Cerebellar nuclear complex (tissue), 1 donor: ENCODE data around the gene PTPRC.

Source experiments
- DNase-seq, 2 experiments: peaks; one replicate each; lab custom pipeline; 2025; lab: John Stamatoyannopoulos, UW

Gene PTPRC

GRCh38 chr1:198761859-198762616 is 123.2 kb downstream of the PTPRC start:
- no peak for DNase-seq

DNA sequence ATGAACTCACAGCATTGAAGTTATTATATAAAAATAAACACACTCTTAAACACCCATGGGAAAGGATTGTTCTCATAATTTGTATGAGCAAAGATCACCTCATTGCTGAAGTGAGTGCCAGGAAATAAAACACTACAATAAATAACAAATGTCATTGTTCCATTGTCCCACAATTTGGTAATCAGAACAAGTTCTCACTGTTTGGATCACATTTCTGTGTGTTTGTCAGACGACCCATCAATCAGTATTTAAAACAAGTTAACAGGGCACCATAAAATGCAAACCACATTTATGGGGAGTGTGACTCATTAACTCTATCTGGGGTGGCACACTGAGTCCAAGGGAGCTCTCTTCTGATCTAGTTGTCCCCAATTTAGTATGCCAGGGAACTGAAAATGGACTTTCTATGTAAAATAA is 124.5 kb downstream of the PTPRC start:
- no peak for DNase-seq

DNA sequence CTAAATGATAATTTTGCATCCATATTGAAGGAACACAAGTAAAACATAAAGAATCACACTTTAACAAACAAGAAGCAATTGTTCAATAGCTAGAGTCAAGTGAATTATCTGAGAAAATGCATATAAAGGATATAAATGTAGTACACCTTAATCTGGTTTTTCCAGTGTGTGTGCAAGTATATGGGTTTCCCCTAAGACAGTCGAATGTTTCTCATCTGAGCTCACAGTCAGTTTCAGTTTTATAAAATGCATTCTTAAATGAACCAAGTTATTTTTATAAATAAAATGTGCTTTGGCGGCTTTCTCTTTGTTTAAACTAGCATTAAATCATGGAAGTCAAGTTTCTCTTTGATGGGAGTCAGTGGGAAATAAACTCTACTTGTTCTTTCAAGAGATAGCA is 125.9 kb downstream of the PTPRC start:
- no peak for DNase-seq

- DNase-seq, result no peak
Observed at GRCh38 chr1:198765416-198765815, 126.6 kb downstream of the PTPRC start.

DNA sequence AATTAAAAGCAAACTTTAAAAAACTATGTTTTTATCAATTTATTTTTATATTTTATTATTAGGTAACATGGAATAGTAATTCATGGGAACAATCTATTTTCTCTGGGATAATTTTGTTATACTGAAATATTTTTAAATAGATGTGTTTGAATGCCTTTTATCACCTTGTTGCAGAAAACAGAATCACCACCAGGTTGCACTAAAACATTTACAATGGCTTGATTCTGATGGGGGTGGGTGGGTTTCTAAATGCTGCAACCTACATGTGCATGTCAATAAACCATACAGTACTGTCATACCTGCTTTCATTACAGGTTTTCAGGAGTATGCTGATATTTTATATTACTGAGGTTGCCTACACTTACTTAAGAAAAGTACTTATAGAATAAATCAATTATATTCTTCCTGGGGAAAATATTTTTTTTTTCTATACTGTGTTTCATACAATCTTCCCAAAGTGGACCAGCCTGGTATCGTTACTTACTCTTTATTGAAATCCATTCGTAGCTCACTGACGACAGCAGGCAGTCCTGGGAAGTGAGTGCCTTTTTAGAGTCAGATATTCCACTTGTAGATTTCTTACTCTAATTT is 132.8 kb downstream of the PTPRC start:
- no peak for DNase-seq

DNA sequence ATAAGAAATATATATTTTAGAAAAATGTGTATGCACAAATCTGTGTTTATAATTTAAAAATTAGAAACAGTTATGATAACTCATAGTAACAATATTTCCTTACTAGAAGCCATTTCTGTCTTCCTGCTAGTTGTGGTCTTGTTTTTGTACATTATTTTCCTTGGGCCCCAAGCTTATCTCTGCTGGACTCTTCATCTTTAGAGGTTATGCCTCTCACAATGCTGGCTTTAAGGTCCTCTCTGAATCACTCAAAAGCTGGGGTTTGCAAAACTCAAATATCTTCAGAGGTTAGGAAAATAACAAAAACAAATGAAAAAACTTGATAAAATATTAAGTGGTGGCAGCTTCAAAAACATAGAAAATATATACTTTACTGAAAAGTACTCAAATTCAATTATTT is 133.8 kb downstream of the PTPRC start:
- DNase-seq, result no peak

GRCh38 chr1:198773030-198773429 is 134.2 kb downstream of the PTPRC start:
- DNase-seq, result no peak

DNA sequence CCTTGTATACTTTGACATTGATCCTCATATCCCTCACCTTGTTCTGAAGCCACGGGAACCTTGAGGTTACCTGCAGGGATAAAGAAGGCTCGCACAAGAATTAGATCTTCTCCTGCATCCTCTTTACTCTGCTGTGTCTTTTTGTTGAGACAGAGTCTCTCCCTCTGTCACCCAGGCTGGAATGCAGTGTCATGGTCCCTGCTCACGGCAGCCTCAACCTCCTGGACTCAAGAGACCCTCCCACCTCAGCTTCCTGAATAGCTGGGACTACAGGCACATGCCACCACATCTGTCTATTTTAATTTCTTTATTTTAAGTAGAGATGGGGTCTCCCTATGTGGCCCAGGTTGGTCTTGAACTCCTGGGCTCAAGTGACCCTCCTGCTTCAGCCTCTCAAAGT is 134.7 kb downstream of the PTPRC start:
- DNase-seq, result no peak

DNA sequence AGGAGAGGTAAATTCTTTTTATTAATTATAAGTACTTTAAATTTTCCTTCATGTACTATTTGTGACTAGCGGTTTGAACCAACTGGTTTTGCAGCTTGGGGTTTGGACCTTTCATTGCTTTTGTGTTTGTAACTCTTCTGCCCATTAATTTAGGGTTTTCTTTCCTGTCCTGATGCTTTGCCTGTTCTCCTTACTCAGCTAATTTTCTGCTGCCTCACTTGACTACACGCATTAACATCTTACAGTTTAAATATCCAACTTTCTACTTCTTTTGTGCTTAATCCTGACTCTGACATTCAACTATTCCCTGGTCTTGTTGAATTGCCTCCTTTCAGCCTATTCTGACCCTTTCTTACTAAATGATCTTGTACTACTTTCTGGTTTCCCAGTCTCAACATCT is 135.6 kb downstream of the PTPRC start:
- DNase-seq, result no peak

- no peak for DNase-seq
Observed at GRCh38 chr1:198775606-198776005, 136.8 kb downstream of the PTPRC start.

DNA sequence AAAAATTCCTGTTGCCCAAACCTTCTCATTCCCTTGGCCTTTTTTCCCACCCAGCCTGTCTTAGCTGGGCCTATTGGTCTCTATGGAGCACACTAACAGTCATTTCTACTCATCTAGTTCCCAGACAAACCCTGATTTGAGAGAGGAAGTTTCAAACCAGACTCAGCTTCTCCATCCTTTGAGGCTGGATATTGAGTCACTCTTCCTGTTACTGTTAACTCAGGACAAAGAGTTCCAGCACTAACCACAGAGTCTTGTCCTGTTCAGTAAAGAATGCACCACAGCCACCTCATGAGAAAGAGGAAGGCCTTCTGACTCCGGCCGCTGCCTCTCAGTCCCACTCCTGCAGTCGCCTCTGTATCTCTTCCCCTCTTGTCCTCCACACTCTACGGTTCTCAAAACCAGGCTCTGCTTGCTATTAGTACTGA is 137.8 kb downstream of the PTPRC start:
- no peak for DNase-seq

- DNase-seq, result no peak
Observed at GRCh38 chr1:198778049-198778448, 139.2 kb downstream of the PTPRC start.

GRCh38 chr1:198780376-198780775 is 141.5 kb downstream of the PTPRC start:
- DNase-seq, result no peak

- DNase-seq, result no peak
Observed at GRCh38 chr1:198788561-198789064, 149.8 kb downstream of the PTPRC start.

DNA sequence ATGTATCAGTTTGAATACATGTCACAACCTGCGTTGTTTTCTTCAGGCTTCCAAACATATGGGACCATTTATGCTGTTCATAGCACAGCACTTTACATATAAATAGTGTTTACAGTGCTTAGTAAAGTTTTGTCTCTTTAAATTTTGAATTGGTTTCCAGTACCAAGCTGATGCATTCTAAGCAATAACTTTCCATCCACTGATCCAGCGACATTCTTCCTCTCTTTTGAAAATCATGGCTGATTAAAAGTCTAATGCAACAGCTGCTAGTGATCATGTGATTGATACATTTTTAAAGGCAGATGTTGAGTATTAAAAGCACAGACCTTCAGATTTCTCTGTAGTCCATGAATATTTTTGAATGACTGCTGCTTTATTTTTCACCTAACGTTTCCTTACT is 154.9 kb downstream of the PTPRC start:
- DNase-seq, result no peak

GRCh38 chr1:198794498-198794897 is 155.7 kb downstream of the PTPRC start:
- no peak for DNase-seq

DNA sequence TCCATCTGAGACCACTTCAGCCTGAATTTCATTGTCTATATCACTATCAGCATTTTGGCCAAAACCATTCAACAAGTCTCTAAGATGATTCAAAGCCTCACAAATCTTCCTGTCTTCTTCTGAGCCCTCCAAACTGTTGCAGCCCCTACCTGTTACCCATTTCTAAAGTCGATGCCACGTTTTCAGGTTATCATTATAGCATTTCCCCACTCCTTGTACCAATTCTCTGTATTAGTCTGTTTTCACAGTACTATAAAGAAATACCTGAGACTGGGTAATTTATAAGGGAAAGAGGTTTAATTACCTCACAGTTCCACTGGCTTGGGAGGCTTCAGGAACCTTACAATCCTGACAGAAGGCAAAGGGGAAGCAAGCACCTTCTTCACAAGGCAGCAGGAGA is 158.8 kb downstream of the PTPRC start:
- no peak for DNase-seq

GRCh38 chr1:198798923-198799386 is 160.1 kb downstream of the PTPRC start:
- DNase-seq, result no peak

DNA sequence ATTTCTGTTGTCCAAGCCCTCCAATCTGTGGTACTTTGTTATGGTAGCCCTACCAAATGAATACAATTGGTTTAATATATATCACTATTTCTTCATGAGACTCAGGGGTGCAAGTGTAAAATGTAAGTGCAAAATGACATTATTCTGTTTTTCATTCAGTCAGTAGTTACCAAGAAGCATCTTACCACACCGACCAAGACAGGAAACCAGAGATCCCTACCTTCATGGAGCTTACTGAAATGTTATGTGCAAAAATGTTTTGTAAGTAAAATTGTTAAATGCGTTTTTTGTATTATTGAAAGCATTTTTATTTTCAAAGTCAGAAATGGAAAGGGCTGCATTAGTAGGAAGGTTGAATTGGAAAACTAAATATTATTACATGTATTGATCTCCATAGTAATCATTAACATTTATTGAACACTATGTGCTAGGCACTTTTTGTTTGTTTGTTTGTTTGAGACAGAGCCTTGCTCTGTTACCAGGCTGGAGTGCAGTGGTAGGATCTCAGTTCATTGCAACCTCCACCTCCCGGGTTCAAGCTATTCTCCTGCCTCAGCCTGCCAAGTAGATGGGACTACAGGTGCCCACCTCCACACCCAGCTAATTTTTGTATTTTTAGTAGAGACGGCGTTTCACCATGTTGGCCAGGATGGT is 166.8 kb downstream of the PTPRC start:
- no peak for DNase-seq

GRCh38 chr1:198806861-198807260 is 168.0 kb downstream of the PTPRC start:
- no peak for DNase-seq
